ENCODE results near the gene ASB1. TPM values are rescaled to one million over a fixed set of nuclear protein-coding genes. Genes with fewer than 3 reads are reported as not detected.
A peak's percentile ranks its signal among the peaks of the same experiment; 100 is the strongest.

The ASB1 gene
- total RNA-seq, 2 experiments from 2014 or later = 26.2 to 28.9 TPM

- Mint-ChIP-seq H3K4me1 (peaks cover 7% of the 10 kb centered on the region), H3K9me3 (peaks cover 3% of the 10 kb centered on the region), H3K27me3 (peaks cover 6% of the 10 kb centered on the region), H3K36me3 (ENCODE audit: low read depth) (no peaks in the 10 kb centered on the region), H3K4me3 (no peak overlapping the region), H3K27ac (no peak overlapping the region)
- POLR2A ChIA-PET = no interaction called here
- DNase-seq = peak; percentile 0
- CTCF ChIA-PET = interaction anchor here (1.0 to 1.3 kb wide), 3 partner anchors 28 to 103 kb away, joined by 3 read pairs; no protein-coding TSS in a partner anchor
These were observed 34.8 kb downstream of the ASB1 start for GRCh38 chr2:238461491-238461890.

DNA sequence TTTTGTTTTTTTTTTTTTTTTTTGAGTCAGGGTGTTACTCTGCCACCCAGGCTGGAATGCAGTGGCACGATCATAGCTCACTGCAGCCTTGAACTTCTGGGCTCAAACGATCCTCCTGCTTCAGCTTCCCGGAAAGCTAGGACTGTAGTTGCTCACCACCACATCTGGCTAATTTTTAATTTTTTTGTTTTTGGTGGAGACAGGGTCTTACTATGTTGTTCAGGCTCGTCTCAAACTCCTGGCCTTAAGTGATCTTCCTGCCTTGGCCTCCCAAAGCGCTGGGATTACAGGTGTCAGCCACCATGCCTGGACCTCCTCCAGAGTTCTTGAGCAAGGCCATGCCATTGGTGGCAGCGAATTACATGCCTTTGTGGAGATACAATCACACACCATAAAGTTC is 35.2 kb downstream of the ASB1 start:
- H3K27ac Mint-ChIP-seq = no peak overlapping the region
- POLR2A ChIA-PET = no interaction called here

GRCh38 chr2:238462782-238463396 is 36.2 kb downstream of the ASB1 start:
- DNase-seq = peak; percentile 40
- CTCF ChIA-PET = no interaction called here

More for the DNA sequence above, 35.2 kb downstream of the ASB1 start:
- peaks cover 1% of the 10 kb centered on the region for H3K27me3 Mint-ChIP-seq
- H3K36me3 Mint-ChIP-seq (ENCODE audit: low read depth) = no peaks in the 10 kb centered on the region
- peak; percentile 1 for DNase-seq
- H3K9me3 Mint-ChIP-seq = no peaks in the 10 kb centered on the region
- peaks cover 7% of the 10 kb centered on the region for H3K4me1 Mint-ChIP-seq
- CTCF ChIA-PET = interaction anchor here (1.0 to 1.3 kb wide), 3 partner anchors 29 to 104 kb away, joined by 3 read pairs; no protein-coding TSS in a partner anchor
- H3K4me3 Mint-ChIP-seq = no peak overlapping the region

DNA sequence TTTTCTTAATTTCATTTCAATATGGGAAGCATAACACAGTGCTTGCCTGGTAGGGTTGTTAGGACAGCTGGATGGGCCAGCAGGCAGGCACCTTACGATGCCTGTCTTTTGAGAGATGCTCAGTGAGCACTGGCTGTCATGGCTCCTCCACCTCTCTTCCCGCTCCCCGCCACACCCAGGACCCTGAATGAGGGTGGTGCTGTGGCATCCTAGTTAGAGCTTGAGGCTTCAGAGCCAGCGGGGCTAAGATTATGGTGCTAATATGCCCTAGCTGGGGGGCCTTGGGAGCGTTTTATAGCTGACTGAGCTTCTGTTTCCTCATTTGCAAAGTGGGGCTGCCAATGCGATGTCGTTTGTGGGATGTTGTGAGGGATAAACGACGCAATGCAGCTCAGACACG is 37.7 kb downstream of the ASB1 start:
- Mint-ChIP-seq H3K36me3 (ENCODE audit: low read depth) (peaks cover 4% of the 10 kb centered on the region), H3K4me1 (peaks cover 13% of the 10 kb centered on the region), H3K27me3 (peaks cover 4% of the 10 kb centered on the region), H3K9me3 (peaks cover 6% of the 10 kb centered on the region), H3K4me3 (no peak overlapping the region), H3K27ac (no peak overlapping the region)
- ChIA-PET CTCF (no interaction called here), POLR2A (no interaction called here)
- DNase-seq = peak; percentile 4

More at GRCh38 chr2:238462782-238463396, 36.2 kb downstream of the ASB1 start:
- no peaks in the 10 kb centered on the region for H3K27me3 Mint-ChIP-seq
- no peaks in the 10 kb centered on the region for H3K36me3 Mint-ChIP-seq (ENCODE audit: low read depth)
- no peaks in the 10 kb centered on the region for H3K9me3 Mint-ChIP-seq
- H3K27ac Mint-ChIP-seq = no peak overlapping the region
- no peak overlapping the region for H3K4me3 Mint-ChIP-seq
- H3K4me1 Mint-ChIP-seq = peaks cover 7% of the 10 kb centered on the region
- POLR2A ChIA-PET = no interaction called here

- H3K9me3 Mint-ChIP-seq = peaks cover 14% of the 10 kb centered on the region
- H3K4me1 Mint-ChIP-seq = peaks cover 13% of the 10 kb centered on the region
- no peak overlapping the region for H3K27ac Mint-ChIP-seq
- ChIA-PET POLR2A (no interaction called here), CTCF (interaction anchor here (1.0 kb wide), 1 partner anchor 28 kb away, joined by 3 read pairs; no protein-coding TSS in a partner anchor)
- H3K4me3 Mint-ChIP-seq = no peak overlapping the region
- peak; percentile 3 for DNase-seq
- peaks cover 7% of the 10 kb centered on the region for H3K27me3 Mint-ChIP-seq
- H3K36me3 Mint-ChIP-seq (ENCODE audit: low read depth) = peaks cover 5% of the 10 kb centered on the region
These were observed 38.9 kb downstream of the ASB1 start for GRCh38 chr2:238465487-238466242.

GRCh38 chr2:238466243-238466756 is 39.6 kb downstream of the ASB1 start:
- H3K27ac Mint-ChIP-seq = no peak overlapping the region
- H3K4me3 Mint-ChIP-seq = no peak overlapping the region

DNA sequence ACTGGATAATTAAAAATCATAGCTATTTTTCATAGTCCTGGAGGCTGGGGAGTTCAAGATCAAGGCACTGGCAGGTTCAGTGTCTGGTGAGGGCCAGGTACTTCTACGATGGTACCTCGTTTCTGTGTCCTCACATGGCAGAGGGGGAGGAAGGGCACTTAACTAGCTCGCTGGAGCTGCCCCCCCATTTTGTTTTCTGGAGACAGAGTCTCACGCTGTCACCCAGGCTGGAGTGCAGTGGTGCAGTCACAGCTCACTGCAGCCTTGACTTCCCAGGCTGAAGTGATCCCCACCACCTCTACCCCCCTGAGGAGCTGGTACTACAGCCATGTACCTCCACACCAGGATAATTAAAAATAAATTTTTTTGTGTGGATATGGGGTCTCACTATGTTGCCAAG is 40.3 kb downstream of the ASB1 start:
- Mint-ChIP-seq H3K27me3 (peaks cover 13% of the 10 kb centered on the region), H3K27ac (no peak overlapping the region), H3K36me3 (ENCODE audit: low read depth) (peaks cover 5% of the 10 kb centered on the region), H3K4me1 (peaks cover 13% of the 10 kb centered on the region), H3K9me3 (peaks cover 20% of the 10 kb centered on the region), H3K4me3 (no peak overlapping the region)
- ChIA-PET POLR2A (no interaction called here), CTCF (interaction anchor here (1.3 kb wide), 1 partner anchor 9 kb away, joined by 5 read pairs; no protein-coding TSS in a partner anchor)
- DNase-seq = peak; percentile 3

More at GRCh38 chr2:238466243-238466756, 39.6 kb downstream of the ASB1 start:
- Mint-ChIP-seq H3K9me3 (peaks cover 18% of the 10 kb centered on the region), H3K36me3 (ENCODE audit: low read depth) (peaks cover 5% of the 10 kb centered on the region), H3K4me1 (peaks cover 13% of the 10 kb centered on the region), H3K27me3 (peaks cover 10% of the 10 kb centered on the region)
- DNase-seq = peak; percentile 2
- ChIA-PET CTCF (interaction anchor here (1.3 kb wide), 1 partner anchor 10 kb away, joined by 5 read pairs; no protein-coding TSS in a partner anchor), POLR2A (no interaction called here)

- H3K4me3 Mint-ChIP-seq = no peak overlapping the region
- CTCF ChIA-PET = no interaction called here
- POLR2A ChIA-PET = no interaction called here
These were observed 41.1 kb downstream of the ASB1 start for GRCh38 chr2:238467792-238468191.

GRCh38 chr2:238469155-238469554 is 42.4 kb downstream of the ASB1 start:
- DNase-seq = no peak
- H3K9me3 Mint-ChIP-seq = peaks cover 37% of the 10 kb centered on the region
- peaks cover 18% of the 10 kb centered on the region for H3K27me3 Mint-ChIP-seq
- H3K27ac Mint-ChIP-seq = no peak overlapping the region
- no peak overlapping the region for H3K4me3 Mint-ChIP-seq
- ChIA-PET POLR2A (no interaction called here), CTCF (no interaction called here)
- peaks cover 12% of the 10 kb centered on the region for H3K36me3 Mint-ChIP-seq (ENCODE audit: low read depth)
- H3K4me1 Mint-ChIP-seq = peaks cover 14% of the 10 kb centered on the region

More at GRCh38 chr2:238467792-238468191, 41.1 kb downstream of the ASB1 start:
- Mint-ChIP-seq H3K4me1 (peaks cover 14% of the 10 kb centered on the region), H3K27ac (no peak overlapping the region), H3K9me3 (peaks cover 27% of the 10 kb centered on the region), H3K27me3 (peaks cover 17% of the 10 kb centered on the region), H3K36me3 (ENCODE audit: low read depth) (peaks cover 6% of the 10 kb centered on the region)
- DNase-seq = no peak

DNA sequence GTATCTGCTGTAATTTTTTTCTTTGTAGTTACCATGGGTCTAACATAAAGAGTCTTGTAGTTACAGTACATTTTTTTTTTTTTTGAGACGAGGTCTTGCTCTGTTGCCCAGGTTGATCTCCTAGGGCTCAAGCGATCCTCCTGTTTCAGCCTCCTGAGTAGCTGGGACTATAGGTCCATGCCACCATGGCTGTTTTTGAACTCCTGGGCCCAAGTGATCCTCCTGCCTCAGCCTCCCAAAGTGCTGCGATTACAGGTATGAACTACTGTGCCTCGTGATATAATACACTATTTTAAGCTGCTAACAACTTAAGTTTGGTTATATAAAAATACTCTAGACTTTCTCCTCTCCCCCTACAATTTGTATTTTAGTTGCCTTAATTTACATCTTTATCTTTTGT is 46.3 kb downstream of the ASB1 start:
- CTCF ChIA-PET = no interaction called here
- POLR2A ChIA-PET = no interaction called here

DNA sequence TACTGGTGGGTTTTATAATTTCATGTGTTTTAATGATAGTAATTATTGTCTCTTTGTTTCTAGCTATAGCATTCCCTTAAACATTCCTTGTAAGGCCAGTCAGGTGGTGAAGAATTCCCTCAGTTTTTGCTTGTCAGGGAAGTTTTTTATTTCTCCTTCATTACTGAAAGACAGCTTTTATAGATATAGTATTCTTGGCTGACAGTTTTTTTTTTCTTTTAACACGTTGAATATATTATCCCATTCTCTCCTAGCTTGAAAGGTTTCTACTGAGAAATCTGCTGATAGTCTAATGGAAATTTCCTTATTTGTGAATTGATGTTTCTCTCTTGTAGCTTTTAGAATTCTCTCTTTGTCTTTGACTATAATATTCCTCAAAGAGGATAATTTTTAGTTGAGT is 46.8 kb downstream of the ASB1 start:
- no peak for DNase-seq
- H3K27me3 Mint-ChIP-seq = peaks cover 18% of the 10 kb centered on the region
- POLR2A ChIA-PET = no interaction called here
- CTCF ChIA-PET = interaction anchor here (1.1 kb wide), 1 partner anchor 57 kb away, joined by 3 read pairs; no protein-coding TSS in a partner anchor
- H3K4me1 Mint-ChIP-seq = peaks cover 14% of the 10 kb centered on the region
- no peak overlapping the region for H3K27ac Mint-ChIP-seq
- no peak overlapping the region for H3K4me3 Mint-ChIP-seq
- peaks cover 54% of the 10 kb centered on the region for H3K9me3 Mint-ChIP-seq
- H3K36me3 Mint-ChIP-seq (ENCODE audit: low read depth) = peaks cover 17% of the 10 kb centered on the region

More for the DNA sequence above, 46.3 kb downstream of the ASB1 start:
- Mint-ChIP-seq H3K27me3 (peaks cover 18% of the 10 kb centered on the region), H3K4me1 (peaks cover 14% of the 10 kb centered on the region), H3K36me3 (ENCODE audit: low read depth) (peaks cover 15% of the 10 kb centered on the region), H3K9me3 (peaks cover 49% of the 10 kb centered on the region), H3K27ac (peak overlapping the region; percentile 81), H3K4me3 (no peak overlapping the region)
- peak; percentile 2 for DNase-seq

DNA sequence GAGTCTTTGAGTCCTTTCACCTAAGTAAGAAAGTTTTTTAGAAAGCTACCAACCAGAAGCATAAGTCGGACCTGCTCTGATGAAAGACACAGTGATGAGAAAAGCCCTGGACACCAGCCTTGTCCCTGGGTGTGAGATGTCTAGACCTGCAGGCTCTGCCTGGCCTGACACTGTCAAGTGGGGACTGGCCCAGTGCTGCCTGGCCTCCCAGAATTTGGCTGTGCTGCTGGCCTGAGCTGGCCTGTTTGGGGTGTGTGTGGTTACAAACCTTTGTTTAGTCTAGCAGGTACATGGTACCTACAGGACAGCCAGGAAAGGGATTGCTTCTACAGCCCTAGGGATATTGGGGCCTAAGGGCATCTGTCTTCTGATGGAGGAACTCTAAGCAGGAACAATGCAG is 48.3 kb downstream of the ASB1 start:
- peak; percentile 1 for DNase-seq
- CTCF ChIA-PET = interaction anchor here (1.7 kb wide), 1 partner anchor 8 kb away, joined by 5 read pairs; no protein-coding TSS in a partner anchor
- H3K4me1 Mint-ChIP-seq = peaks cover 9% of the 10 kb centered on the region
- peaks cover 13% of the 10 kb centered on the region for H3K36me3 Mint-ChIP-seq (ENCODE audit: low read depth)
- H3K9me3 Mint-ChIP-seq = peaks cover 46% of the 10 kb centered on the region
- H3K27me3 Mint-ChIP-seq = peaks cover 14% of the 10 kb centered on the region
- H3K27ac Mint-ChIP-seq = no peak overlapping the region
- POLR2A ChIA-PET = no interaction called here
- no peak overlapping the region for H3K4me3 Mint-ChIP-seq

DNA sequence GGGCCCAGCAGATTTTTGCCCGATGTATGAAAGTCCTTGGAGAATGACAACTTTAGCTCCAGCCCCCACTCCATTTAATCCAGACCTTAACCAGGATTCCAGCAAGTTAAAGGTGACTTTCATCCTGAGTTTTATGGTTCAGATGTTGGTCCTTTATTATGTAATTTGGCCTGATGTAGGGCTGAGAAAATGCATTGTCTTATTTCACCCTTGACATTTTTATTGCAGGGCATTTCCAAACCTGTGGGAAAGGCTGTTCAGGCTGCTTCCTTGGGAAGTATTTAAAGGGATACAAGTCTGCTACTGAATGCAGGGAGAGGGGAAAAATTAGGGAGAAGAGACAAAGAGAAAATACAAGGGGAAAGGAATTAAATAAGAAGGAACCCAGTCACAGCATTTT is 48.8 kb downstream of the ASB1 start:
- no peak overlapping the region for H3K4me3 Mint-ChIP-seq
- peaks cover 48% of the 10 kb centered on the region for H3K9me3 Mint-ChIP-seq
- POLR2A ChIA-PET = no interaction called here
- H3K4me1 Mint-ChIP-seq = peaks cover 9% of the 10 kb centered on the region
- H3K27ac Mint-ChIP-seq = no peak overlapping the region
- CTCF ChIA-PET = interaction anchor here (1.7 kb wide), 1 partner anchor 9 kb away, joined by 5 read pairs; no protein-coding TSS in a partner anchor
- peaks cover 12% of the 10 kb centered on the region for H3K36me3 Mint-ChIP-seq (ENCODE audit: low read depth)
- H3K27me3 Mint-ChIP-seq = peaks cover 11% of the 10 kb centered on the region
- no peak for DNase-seq

All from activated CD4-positive, alpha-beta T cell treated with anti-CD3 and anti-CD28 coated beads, Interleukin-2, amount 10 ng/mL, durations not matched to agents 7 days and 5 days (primary cell).